ENCODE data around the gene KCNH8.

DNA sequence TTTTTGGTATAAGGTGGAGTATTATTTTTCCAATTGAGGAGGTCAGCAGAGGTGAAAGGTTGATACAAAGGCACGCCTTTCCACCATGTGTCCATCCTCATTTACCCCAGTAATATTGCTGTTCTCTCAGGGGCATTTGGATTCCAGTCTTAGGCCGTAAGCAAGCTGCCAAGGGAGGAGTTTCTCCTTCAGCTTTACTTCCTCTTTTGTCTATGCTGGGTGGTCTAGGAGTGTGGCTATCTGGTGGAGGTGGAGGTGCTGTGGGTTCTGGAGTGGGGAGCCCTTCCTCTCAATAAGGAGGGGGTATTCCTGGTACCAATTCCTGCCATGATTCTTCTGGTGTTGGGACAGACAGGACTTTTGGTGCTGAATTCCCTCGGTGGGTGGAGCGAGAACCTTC lies 340.6 kb downstream of the KCNH8 start:
- TF ChIP-seq, protein P1, sequence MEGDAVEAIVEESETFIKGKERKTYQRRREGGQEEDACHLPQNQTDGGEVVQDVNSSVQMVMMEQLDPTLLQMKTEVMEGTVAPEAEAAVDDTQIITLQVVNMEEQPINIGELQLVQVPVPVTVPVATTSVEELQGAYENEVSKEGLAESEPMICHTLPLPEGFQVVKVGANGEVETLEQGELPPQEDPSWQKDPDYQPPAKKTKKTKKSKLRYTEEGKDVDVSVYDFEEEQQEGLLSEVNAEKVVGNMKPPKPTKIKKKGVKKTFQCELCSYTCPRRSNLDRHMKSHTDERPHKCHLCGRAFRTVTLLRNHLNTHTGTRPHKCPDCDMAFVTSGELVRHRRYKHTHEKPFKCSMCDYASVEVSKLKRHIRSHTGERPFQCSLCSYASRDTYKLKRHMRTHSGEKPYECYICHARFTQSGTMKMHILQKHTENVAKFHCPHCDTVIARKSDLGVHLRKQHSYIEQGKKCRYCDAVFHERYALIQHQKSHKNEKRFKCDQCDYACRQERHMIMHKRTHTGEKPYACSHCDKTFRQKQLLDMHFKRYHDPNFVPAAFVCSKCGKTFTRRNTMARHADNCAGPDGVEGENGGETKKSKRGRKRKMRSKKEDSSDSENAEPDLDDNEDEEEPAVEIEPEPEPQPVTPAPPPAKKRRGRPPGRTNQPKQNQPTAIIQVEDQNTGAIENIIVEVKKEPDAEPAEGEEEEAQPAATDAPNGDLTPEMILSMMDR (IDR thresholded peaks at IDR 0.05), result no peak
- TF ChIP-seq POLR2A (IDR thresholded peaks at IDR 0.05), result no peak

Data from right lobe of liver (tissue), 4 donors.